Measurements from ENCODE around the gene BAX. TPM values are rescaled to one million over a fixed set of nuclear protein-coding genes. Genes with fewer than 3 reads are reported as not detected.

The BAX gene
- total and polyA plus RNA-seq, 2 of the 13 experiments (the other 11 are each of a cell fraction or from before 2014, with no cell fraction given) = 139 to 176 TPM

DNA sequence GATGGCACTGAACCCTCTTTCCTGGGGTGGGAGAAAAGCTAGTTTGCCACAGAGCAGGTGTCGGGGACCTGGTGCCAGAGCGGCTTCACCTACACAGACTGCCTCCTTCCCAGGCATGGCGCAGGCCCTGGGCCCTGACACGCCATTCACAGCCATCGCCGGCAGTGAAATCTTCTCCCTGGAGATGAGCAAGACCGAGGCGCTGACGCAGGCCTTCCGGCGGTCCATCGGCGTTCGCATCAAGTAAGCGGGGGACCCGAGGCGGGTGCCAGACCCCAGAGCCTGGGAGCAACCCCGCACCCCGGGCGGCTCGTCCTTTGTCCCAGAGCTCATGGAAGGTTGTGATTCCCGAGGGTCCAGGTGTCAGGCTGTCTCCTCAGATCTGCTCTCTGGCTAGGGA, 52.2 kb downstream of the BAX start:
- DNase-seq (ENCODE audit: low spot score) (no peak), ATAC-seq (no peak), FAIRE-seq (no peak)
- no TSS peak for BruUV-seq (replicated peaks)
- no peak overlapping the region for H3K4me2 ChIP-seq (ENCODE audit: low read depth, low read length)
- no peaks in the 10 kb centered on the region for H3K27me3 ChIP-seq (ENCODE audit: control insufficient read depth in 1 of 2, insufficient read depth in 2 of 2, low read length in 2 of 2)
- no peaks in the 10 kb centered on the region for H3K79me2 ChIP-seq (ENCODE audit: insufficient read depth, low read length)
- WGBS (ENCODE audit: low lambda C conversion rate) = 100% methylated on average over 2 of the region's 22 CpGs
- no peak overlapping the region for H3K9ac ChIP-seq (ENCODE audit: insufficient read depth, low read depth, low read length)
- H3K4me3 ChIP-seq (replicated peaks in 1 of 3; ENCODE audit: insufficient read depth in 1 of 3, low read depth in 2 of 3, low read length in 3 of 3) = no peak overlapping the region
- no peaks in the 10 kb centered on the region for H3K4me1 ChIP-seq (ENCODE audit: insufficient read depth, low read length)
- intact Hi-C loops (cut with micrococcal nuclease; ENCODE audit: unreplicated experiment) = no loop called here
- H3K9me3 ChIP-seq (ENCODE audit: low read length) = no peaks in the 10 kb centered on the region
- H3K27ac ChIP-seq (ENCODE audit: extremely low read length, insufficient read depth, low read length) = no peak overlapping the region
- ChIA-PET POLR2A (no interaction called here), CTCF (ENCODE audit: low intra/inter-chr PET ratio, low total read pairs) (no interaction called here)
- in situ Hi-C loops (cut with HindIII; ENCODE audit: extremely low pct_ligation_motif_present, low pct_unique_long_range_greater_than_20kb) = no loop called here
- H4K20me1 ChIP-seq (ENCODE audit: insufficient read depth, low read length) = no peaks in the 10 kb centered on the region
- peaks cover 29 to 70% of the 10 kb centered on the region in 2 experiments for H3K36me3 ChIP-seq (replicated peaks in 1 of 2; ENCODE audit: control insufficient read depth in 1 of 2, insufficient read depth in 2 of 2, low read length in 2 of 2)
- H2AFZ ChIP-seq (ENCODE audit: low read length) = no peak overlapping the region
- TF ChIP-seq ATF7 (IDR thresholded peaks at IDR 0.05) = no peak
- TF ChIP-seq ATF7 (CRISPR knock-in tag; IDR thresholded peaks at IDR 0.05) = no peak
- no peak for TF ChIP-seq ISL2 (CRISPR knock-in tag; IDR thresholded peaks at IDR 0.05)
- TF ChIP-seq, protein P1, sequence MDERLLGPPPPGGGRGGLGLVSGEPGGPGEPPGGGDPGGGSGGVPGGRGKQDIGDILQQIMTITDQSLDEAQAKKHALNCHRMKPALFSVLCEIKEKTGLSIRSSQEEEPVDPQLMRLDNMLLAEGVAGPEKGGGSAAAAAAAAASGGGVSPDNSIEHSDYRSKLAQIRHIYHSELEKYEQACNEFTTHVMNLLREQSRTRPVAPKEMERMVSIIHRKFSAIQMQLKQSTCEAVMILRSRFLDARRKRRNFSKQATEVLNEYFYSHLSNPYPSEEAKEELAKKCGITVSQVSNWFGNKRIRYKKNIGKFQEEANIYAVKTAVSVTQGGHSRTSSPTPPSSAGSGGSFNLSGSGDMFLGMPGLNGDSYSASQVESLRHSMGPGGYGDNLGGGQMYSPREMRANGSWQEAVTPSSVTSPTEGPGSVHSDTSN (CRISPR knock-in tag; IDR thresholded peaks at IDR 0.05) = no peak
- no peak for TF ChIP-seq ZFP41 (CRISPR knock-in tag; IDR thresholded peaks at IDR 0.05; ENCODE audit: borderline replicate concordance)
- no peak for TF ChIP-seq ATAD3A (CRISPR knock-in tag; IDR thresholded peaks at IDR 0.05)
- TF ChIP-seq, protein P2, sequence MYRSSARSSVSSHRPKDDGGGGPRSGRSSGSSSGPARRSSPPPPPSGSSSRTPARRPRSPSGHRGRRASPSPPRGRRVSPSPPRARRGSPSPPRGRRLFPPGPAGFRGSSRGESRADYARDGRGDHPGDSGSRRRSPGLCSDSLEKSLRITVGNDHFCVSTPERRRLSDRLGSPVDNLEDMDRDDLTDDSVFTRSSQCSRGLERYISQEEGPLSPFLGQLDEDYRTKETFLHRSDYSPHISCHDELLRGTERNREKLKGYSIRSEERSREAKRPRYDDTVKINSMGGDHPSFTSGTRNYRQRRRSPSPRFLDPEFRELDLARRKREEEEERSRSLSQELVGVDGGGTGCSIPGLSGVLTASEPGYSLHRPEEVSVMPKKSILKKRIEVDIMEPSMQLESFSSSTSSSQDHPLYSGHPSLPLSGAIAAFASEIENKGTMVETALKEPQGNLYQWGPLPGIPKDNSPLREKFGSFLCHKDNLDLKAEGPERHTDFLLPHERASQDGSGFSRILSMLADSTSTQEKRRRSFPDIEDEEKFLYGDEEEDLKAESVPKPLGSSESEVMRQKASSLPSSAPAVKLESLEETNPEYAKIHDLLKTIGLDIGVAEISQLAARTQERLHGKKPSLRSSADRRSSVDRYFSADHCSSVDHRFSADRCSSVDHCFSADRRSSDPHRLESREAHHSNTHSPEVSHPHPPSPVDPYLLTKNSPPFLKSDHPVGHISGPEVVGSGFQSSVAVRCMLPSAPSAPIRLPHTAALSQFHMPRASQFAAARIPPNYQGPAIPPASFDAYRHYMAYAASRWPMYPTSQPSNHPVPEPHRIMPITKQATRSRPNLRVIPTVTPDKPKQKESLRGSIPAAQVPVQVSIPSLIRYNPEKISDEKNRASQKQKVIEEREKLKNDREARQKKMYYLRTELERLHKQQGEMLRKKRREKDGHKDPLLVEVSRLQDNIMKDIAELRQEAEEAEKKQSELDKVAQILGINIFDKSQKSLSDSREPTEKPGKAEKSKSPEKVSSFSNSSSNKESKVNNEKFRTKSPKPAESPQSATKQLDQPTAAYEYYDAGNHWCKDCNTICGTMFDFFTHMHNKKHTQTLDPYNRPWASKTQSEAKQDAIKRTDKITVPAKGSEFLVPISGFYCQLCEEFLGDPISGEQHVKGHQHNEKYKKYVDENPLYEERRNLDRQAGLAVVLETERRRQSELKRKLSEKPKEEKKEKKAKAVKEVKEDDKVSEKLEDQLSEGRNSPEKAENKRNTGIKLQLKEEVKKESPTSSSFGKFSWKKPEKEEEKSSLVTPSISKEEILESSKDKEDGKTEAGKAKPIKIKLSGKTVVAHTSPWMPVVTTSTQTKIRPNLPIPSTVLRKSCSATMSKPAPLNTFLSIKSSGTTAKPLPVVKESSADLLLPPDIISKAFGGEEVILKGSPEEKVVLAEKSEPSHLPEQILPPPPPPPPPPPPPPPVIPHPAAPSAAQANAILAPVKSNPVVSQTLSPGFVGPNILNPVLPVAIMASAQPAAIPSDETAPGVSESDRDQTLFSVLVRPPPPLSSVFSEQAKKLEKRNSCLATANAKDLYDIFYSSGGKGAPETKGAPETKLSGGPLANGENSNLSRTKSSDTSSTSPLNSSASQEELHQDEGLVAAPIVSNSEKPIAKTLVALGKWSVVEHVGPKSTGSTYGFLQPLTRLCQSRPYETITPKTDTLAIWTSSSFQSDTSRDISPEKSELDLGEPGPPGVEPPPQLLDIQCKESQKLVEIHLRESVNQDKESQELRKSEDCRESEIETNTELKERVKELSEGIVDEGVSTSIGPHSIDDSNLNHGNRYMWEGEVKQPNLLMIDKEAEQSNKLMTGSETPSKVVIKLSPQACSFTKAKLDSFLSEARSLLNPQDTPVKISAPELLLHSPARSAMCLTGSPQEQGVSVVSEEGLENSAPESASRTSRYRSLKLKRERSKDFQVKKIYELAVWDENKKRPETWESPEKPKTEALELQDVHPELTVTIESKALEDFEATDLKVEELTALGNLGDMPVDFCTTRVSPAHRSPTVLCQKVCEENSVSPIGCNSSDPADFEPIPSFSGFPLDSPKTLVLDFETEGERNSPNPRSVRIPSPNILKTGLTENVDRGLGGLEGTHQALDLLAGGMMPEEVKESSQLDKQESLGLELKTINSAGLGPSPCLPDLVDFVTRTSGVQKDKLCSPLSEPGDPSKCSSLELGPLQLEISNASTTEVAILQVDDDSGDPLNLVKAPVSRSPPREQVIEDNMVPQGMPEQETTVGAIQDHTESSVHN (CRISPR knock-in tag; IDR thresholded peaks at IDR 0.05) = no peak
- TF ChIP-seq, protein P3, sequence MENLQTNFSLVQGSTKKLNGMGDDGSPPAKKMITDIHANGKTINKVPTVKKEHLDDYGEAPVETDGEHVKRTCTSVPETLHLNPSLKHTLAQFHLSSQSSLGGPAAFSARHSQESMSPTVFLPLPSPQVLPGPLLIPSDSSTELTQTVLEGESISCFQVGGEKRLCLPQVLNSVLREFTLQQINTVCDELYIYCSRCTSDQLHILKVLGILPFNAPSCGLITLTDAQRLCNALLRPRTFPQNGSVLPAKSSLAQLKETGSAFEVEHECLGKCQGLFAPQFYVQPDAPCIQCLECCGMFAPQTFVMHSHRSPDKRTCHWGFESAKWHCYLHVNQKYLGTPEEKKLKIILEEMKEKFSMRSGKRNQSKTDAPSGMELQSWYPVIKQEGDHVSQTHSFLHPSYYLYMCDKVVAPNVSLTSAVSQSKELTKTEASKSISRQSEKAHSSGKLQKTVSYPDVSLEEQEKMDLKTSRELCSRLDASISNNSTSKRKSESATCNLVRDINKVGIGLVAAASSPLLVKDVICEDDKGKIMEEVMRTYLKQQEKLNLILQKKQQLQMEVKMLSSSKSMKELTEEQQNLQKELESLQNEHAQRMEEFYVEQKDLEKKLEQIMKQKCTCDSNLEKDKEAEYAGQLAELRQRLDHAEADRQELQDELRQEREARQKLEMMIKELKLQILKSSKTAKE (CRISPR knock-in tag; IDR thresholded peaks at IDR 0.05; ENCODE audit: borderline replicate concordance) = no peak
- TF ChIP-seq, protein P4, sequence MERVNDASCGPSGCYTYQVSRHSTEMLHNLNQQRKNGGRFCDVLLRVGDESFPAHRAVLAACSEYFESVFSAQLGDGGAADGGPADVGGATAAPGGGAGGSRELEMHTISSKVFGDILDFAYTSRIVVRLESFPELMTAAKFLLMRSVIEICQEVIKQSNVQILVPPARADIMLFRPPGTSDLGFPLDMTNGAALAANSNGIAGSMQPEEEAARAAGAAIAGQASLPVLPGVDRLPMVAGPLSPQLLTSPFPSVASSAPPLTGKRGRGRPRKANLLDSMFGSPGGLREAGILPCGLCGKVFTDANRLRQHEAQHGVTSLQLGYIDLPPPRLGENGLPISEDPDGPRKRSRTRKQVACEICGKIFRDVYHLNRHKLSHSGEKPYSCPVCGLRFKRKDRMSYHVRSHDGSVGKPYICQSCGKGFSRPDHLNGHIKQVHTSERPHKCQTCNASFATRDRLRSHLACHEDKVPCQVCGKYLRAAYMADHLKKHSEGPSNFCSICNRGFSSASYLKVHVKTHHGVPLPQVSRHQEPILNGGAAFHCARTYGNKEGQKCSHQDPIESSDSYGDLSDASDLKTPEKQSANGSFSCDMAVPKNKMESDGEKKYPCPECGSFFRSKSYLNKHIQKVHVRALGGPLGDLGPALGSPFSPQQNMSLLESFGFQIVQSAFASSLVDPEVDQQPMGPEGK (CRISPR knock-in tag; IDR thresholded peaks at IDR 0.05) = no peak
- no peak for TF ChIP-seq WIZ (CRISPR knock-in tag; IDR thresholded peaks at IDR 0.05)
- TF ChIP-seq SETDB1 (CRISPR knock-in tag; IDR thresholded peaks at IDR 0.05; ENCODE audit: borderline replicate concordance) = no peak
- TF ChIP-seq ZFAT (CRISPR knock-in tag; conservative IDR thresholded peaks at IDR 0.05) = no peak
- no peak for TF ChIP-seq HNF4A (CRISPR knock-in tag; IDR thresholded peaks at IDR 0.05)
